Astrocyte of the cerebellum (primary cell): ENCODE data around the gene PEPD.

Experiments used
- DNase-seq: peaks from one replicate; pipeline ENCODE4 v3.0.0-alpha.2; 2011; ENCODE audit warnings: low read depth
- H3K4me3 ChIP-seq: 2 replicates; pipeline ENCODE4 v1.5.1; 2011; ENCODE audit warnings: mild to moderate bottlenecking, low read depth, low read length, moderate library complexity
- CTCF ChIP-seq: IDR thresholded peaks from 2 replicates; pipeline ENCODE4 v1.5.1; 2012; ENCODE audit warnings: low read length, low read depth, moderate library complexity, mild to moderate bottlenecking; ENCODE audit errors: missing control alignments
- in situ Hi-C: cut with HindIII; loops from 2 replicates; pipeline ENCODE4 v1.10.0; 2017; ENCODE audit warnings: low sequenced_read_pairs

The PEPD gene

DNA sequence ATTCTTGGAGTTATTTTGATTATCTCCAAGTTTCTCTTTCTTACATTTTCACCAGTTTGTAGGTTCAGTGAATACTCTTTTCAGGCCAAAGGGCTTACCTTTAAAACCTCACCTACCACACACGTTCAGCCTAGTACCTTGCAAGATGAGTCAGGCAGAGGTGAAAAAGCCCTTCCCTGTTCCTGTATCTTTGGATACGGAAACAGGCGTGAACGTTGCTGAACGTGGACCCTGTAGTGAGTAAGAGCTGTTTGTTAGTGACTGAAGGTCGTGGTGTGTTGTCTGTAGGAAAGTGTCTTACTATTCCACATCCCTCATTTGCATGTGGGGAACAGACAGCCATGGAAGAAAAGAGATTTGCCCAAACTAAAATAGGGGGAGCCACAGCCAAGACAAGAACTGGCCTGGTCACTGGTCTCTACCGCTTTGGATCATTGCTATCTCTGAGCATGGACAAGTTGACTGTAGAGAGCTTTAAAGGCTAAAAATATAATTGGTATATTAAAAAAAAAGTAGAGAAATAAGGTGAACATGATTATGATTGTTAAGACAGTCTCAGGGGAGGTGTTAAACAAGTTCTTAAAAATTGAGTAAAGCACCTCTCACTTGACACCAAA is 144.5 kb downstream of the PEPD start:
- no peak overlapping the region for H3K4me3 ChIP-seq
- TF ChIP-seq CTCF, result no peak
- in situ Hi-C loops, result no loop called here
- DNase-seq, result no peak

DNA sequence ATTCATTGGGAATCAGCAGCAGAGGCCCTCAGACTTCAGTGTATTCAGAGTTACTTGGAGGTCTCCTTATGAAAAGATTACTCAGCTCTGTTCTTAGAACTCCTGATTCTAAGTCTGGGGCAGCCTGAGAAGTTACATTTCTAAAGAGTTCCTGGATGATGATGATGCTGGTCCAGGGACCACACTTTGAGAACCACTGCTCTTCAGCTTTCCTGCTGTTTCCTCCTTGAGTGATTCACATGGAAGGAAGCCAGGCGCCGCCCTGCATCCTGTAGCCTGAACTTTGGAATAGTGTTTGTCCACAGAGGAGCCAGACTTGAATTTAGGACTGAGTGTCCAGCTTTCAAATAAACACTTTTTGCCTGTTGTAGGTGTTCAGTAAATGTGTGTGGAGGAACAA is 145.2 kb downstream of the PEPD start:
- peak; percentile 77 for DNase-seq
- H3K4me3 ChIP-seq, result no peak overlapping the region
- TF ChIP-seq CTCF, result no peak
- in situ Hi-C loops, result no loop called here

DNA sequence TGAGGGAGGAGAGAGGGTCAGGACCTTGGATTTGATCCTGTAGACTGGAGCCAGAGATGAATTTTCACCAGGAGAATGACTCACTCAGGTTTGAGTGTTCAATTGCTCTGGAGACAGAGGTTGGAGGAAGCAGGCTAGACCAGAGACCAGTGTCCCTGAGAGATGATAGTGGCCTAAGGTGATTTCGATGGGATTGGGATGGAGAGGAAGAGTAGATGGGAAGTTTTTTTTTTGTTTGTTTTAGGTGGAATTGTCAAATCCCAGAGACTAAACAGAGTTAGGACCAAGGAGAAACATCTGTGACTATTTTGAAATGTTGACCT is 145.8 kb downstream of the PEPD start:
- no peak for TF ChIP-seq CTCF
- no peak for DNase-seq
- in situ Hi-C loops, result no loop called here
- H3K4me3 ChIP-seq, result no peak overlapping the region

GRCh38 chr19:33375156-33375836 is 146.3 kb downstream of the PEPD start:
- peak overlapping the region; percentile 65 for H3K4me3 ChIP-seq
- no peak for TF ChIP-seq CTCF
- in situ Hi-C loops, result no loop called here
- no peak for DNase-seq

DNA sequence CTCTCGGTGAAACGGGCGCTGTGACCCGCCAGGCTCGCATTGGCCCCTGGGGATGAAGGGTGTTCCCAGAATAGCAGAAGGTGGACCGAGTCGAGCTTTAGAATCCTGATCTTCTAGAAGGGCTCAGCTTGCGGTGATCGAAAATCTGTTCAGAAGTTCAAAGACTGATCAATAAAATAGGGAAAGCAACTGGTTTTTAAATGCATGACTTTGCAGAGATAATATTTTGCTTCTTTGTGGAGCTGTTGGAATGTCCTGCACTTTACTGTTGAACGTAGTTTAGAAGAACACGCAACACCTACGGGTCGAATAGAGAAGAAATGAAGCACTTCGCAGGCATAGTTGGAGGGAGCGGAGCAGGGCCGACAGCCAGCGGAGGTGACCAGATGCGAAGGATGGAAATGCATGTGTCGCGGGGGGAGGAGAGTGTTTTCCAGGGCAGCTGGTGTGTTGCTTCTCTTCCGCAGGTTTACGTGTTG is 147.3 kb downstream of the PEPD start:
- H3K4me3 ChIP-seq, result peak overlapping the region; percentile 65
- no peak for TF ChIP-seq CTCF
- no peak for DNase-seq
- in situ Hi-C loops, result no loop called here

DNA sequence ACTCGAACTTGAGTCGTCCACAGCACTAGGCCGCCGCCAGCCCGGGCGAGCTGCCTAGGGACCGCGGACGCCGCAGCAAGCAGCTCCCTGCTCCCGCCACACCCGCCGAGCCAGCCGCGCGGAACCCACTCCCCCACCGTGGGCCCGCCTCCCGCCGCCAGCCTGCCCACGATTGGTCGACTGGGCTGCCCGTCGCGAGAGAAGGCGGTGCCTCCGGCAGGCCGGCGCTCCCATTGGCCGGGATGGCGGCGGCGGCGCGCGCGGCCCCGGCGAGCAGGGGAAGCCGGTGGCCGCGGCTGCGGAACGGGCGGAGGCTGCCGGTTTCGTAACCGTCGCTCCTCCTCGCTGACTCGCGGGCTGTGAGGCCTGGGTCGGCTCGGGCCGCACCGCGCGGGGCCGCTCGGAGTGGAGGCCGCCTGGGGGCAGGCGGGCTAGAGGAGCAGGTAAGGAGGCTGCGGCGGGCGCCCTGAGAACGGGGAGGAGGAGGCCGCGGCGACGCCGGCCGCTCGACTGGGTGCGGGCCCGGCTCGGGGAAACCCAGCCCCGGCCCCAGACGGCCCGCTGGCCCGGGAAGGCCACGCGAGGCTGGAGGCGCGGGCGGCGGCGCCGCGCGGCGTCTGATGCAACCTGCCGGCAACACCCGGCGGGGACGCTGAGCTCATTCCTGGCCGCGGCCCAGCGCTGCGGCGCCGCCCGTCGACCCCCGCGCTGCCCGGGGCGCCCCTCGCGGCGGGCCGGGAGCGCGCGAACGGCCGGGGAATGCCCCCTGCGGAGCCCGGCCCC is 147.9 kb downstream of the PEPD start, which contains the start of gene CEBPG:
CEBPG (plus strand) TSS at position 257 of the 783 bp plus-strand sequence. CDS start 5,531 bp downstream, outside the sequence.
- TF ChIP-seq CTCF, result no peak
- in situ Hi-C loops, result no loop called here
- peak; percentile 76 for DNase-seq
- H3K4me3 ChIP-seq, result peak within 1 kb of the TSS; percentile 65
